ENCODE data around the gene OR2Z1.

The OR2Z1 gene

GRCh38 chr19:8721334-8721733 lies at the start of gene OR2Z1:
TSS of gene OR2Z1 (plus strand) at chr19:8721634. CDS start at chr19:8731029, 9,395 bp downstream.
- no peak for DNase-seq (ENCODE audit: low read depth)
- no peak for TF ChIP-seq CTCF (conservative IDR thresholded peaks at IDR 0.05; ENCODE audit: control insufficient read depth, insufficient read depth, low read depth, low read length)
- no peak within 1 kb of the TSS for H3K4me3 ChIP-seq (ENCODE audit: control insufficient read depth, low read depth, low read length)

GRCh38 chr19:8673276-8673891 lies 48.0 kb upstream of the OR2Z1 start:
- DNase-seq (ENCODE audit: low read depth), result no peak
- no peak for TF ChIP-seq CTCF (conservative IDR thresholded peaks at IDR 0.05; ENCODE audit: control insufficient read depth, insufficient read depth, low read depth, low read length)

GRCh38 chr19:8675066-8675465 lies 46.4 kb upstream of the OR2Z1 start:
- DNase-seq (ENCODE audit: low read depth), result no peak
- no peak for TF ChIP-seq CTCF (conservative IDR thresholded peaks at IDR 0.05; ENCODE audit: control insufficient read depth, insufficient read depth, low read depth, low read length)

More at GRCh38 chr19:8673276-8673891, 48.0 kb upstream of the OR2Z1 start:
- no peak overlapping the region for H3K4me3 ChIP-seq (ENCODE audit: control insufficient read depth, low read depth, low read length)

GRCh38 chr19:8678244-8678807 lies 43.1 kb upstream of the OR2Z1 start:
- DNase-seq (ENCODE audit: low read depth), result no peak
- H3K4me3 ChIP-seq (ENCODE audit: control insufficient read depth, low read depth, low read length), result no peak overlapping the region
- TF ChIP-seq CTCF (conservative IDR thresholded peaks at IDR 0.05; ENCODE audit: control insufficient read depth, insufficient read depth, low read depth, low read length), result no peak

More at GRCh38 chr19:8675066-8675465, 46.4 kb upstream of the OR2Z1 start:
- H3K4me3 ChIP-seq (ENCODE audit: control insufficient read depth, low read depth, low read length), result no peak overlapping the region

GRCh38 chr19:8680676-8681344 lies 40.6 kb upstream of the OR2Z1 start:
- TF ChIP-seq CTCF (conservative IDR thresholded peaks at IDR 0.05; ENCODE audit: control insufficient read depth, insufficient read depth, low read depth, low read length), result no peak
- no peak for DNase-seq (ENCODE audit: low read depth)
- no peak overlapping the region for H3K4me3 ChIP-seq (ENCODE audit: control insufficient read depth, low read depth, low read length)

GRCh38 chr19:8681345-8682029 lies 39.9 kb upstream of the OR2Z1 start:
- no peak overlapping the region for H3K4me3 ChIP-seq (ENCODE audit: control insufficient read depth, low read depth, low read length)
- no peak for DNase-seq (ENCODE audit: low read depth)
- no peak for TF ChIP-seq CTCF (conservative IDR thresholded peaks at IDR 0.05; ENCODE audit: control insufficient read depth, insufficient read depth, low read depth, low read length)
